ENCODE measurements around the gene LIPM.

The LIPM gene

DNA sequence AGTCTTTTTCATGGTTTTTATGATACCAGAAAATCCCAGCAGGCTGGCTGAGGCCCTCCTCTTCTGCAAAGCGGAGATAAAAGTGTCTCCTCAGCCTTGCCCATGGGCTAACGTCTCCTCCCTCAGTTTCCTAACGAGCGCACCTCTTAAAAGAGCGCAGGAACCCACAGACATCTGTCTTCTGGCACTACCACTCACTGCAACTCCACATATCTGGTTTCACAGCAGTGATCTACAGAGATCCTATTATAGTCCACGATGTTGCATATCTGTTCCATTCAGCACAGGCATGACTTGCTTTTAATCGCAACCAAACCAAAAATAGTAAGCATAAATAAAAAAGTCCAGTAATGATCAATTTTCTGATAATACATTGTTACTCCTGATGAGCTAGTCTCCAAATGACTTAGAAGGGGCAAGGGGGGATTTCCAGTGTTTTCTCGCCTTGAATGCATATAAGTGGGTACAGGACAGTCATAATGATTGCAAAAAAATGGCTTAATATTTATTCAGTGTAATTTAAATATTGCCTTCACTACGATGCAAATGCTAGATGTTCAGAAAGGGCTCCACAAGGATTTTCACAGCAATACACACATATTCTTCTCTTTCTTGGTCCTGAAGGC is 28.2 kb downstream of the LIPM start:
- no peak overlapping the region for H2BK120ac ChIP-seq (ENCODE audit: low read depth, low read length)
- no peak overlapping the region for H3K4me3 ChIP-seq (ENCODE audit: low read length)
- no peak overlapping the region for H4K8ac ChIP-seq (ENCODE audit: low read depth, low read length)
- no peak for DNase-seq
- no CpG with 5 or more reads among the region's 9 CpGs for WGBS (ENCODE audit: extremely low coverage, insufficient coverage, low lambda C conversion rate)
- H3K27me3 ChIP-seq (ENCODE audit: insufficient read depth, low read length, poor library complexity) = peaks cover 3% of the 10 kb centered on the region
- H3K56ac ChIP-seq (ENCODE audit: low read length) = no peak overlapping the region
- no peak overlapping the region for H3K4me2 ChIP-seq (ENCODE audit: low read length)
- H3K36me3 ChIP-seq (ENCODE audit: control insufficient read depth, insufficient read depth, low read length) = no peaks in the 10 kb centered on the region
- H3K4me1 ChIP-seq (ENCODE audit: control insufficient read depth, low read depth, low read length) = no peaks in the 10 kb centered on the region
- H3K18ac ChIP-seq (ENCODE audit: low read length) = no peak overlapping the region
- H3K9ac ChIP-seq (ENCODE audit: low read length) = no peak overlapping the region
- H2BK5ac ChIP-seq (ENCODE audit: low read length) = no peak overlapping the region
- no peak overlapping the region for H3K23ac ChIP-seq (ENCODE audit: low read length)
- no peak overlapping the region for H2AK5ac ChIP-seq (ENCODE audit: low read length)
- H3K4ac ChIP-seq (ENCODE audit: low read depth, low read length) = no peak overlapping the region
- no peaks in the 10 kb centered on the region for H3K79me2 ChIP-seq (ENCODE audit: control insufficient read depth, insufficient read depth, low read length)
- H2BK15ac ChIP-seq (replicated peaks; ENCODE audit: low read depth) = no peak overlapping the region
- no peak overlapping the region for H4K5ac ChIP-seq (ENCODE audit: low read length)
- no peaks in the 10 kb centered on the region for H3K79me1 ChIP-seq (ENCODE audit: low read length)
- H3K27ac ChIP-seq (ENCODE audit: low read depth, low read length) = no peak overlapping the region

DNA sequence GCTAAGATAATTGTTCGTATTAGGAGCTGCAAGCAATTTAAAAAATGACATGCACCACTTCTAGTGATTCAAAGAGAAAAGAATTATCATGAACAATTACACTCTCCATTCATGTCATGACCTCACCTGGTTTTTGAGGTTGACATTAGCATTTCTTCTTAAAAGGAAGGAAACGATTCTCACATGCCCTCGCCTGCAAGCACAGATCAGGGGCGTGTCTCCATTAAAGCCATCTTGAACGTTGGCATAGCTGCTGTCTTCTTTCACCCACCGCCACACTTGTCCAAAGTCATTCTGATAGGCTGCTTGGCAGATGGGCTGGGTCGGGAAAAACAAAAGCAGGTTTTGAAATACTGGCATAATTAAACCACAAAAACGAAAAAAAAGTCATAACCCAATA is 29.2 kb downstream of the LIPM start:
- Histone ChIP-seq H3K18ac (ENCODE audit: low read length) (no peak overlapping the region), H2BK15ac (replicated peaks; ENCODE audit: low read depth) (no peak overlapping the region), H3K27me3 (ENCODE audit: insufficient read depth, low read length, poor library complexity) (peaks cover 3% of the 10 kb centered on the region), H3K36me3 (ENCODE audit: control insufficient read depth, insufficient read depth, low read length) (no peaks in the 10 kb centered on the region), H2BK120ac (ENCODE audit: low read depth, low read length) (no peak overlapping the region), H3K4ac (ENCODE audit: low read depth, low read length) (no peak overlapping the region), H3K4me3 (ENCODE audit: low read length) (no peak overlapping the region), H3K56ac (ENCODE audit: low read length) (no peak overlapping the region), H4K8ac (ENCODE audit: low read depth, low read length) (no peak overlapping the region), H2AK5ac (ENCODE audit: low read length) (no peak overlapping the region), H3K9ac (ENCODE audit: low read length) (no peak overlapping the region), H3K27ac (ENCODE audit: low read depth, low read length) (no peak overlapping the region), H4K5ac (ENCODE audit: low read length) (no peak overlapping the region), H2BK5ac (ENCODE audit: low read length) (no peak overlapping the region), H3K79me2 (ENCODE audit: control insufficient read depth, insufficient read depth, low read length) (no peaks in the 10 kb centered on the region), H3K23ac (ENCODE audit: low read length) (no peak overlapping the region), H3K79me1 (ENCODE audit: low read length) (no peaks in the 10 kb centered on the region), H3K4me2 (ENCODE audit: low read length) (no peak overlapping the region), H3K4me1 (ENCODE audit: control insufficient read depth, low read depth, low read length) (no peaks in the 10 kb centered on the region)
- WGBS (ENCODE audit: extremely low coverage, insufficient coverage, low lambda C conversion rate) = no CpG with 5 or more reads among the region's 8 CpGs
- peak; percentile 4 for DNase-seq

DNA sequence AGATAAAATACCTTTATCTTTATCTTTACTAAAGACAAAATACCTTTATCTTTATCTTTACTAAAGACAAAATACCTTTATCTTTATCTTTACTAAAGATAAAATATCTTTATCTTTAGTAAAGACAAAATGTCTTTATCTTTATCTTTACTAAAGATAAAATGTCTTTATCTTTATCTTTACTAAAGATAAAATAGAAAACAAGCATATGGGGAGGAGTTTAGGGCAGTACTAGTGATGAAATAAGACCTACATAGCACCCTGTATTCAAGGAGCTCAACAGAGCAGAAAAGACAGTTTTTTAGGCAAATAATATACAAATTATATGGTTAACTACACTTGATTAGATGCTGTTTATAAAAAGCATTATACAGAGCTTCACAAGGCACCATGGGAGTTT is 29.8 kb downstream of the LIPM start:
- H3K27me3 ChIP-seq (ENCODE audit: insufficient read depth, low read length, poor library complexity) = peaks cover 3% of the 10 kb centered on the region
- no peak overlapping the region for H2BK15ac ChIP-seq (replicated peaks; ENCODE audit: low read depth)
- no peak overlapping the region for H2BK5ac ChIP-seq (ENCODE audit: low read length)
- H3K36me3 ChIP-seq (ENCODE audit: control insufficient read depth, insufficient read depth, low read length) = no peaks in the 10 kb centered on the region
- DNase-seq = peak; percentile 75
- no peak overlapping the region for H2AK5ac ChIP-seq (ENCODE audit: low read length)
- no peaks in the 10 kb centered on the region for H3K79me1 ChIP-seq (ENCODE audit: low read length)
- no peak overlapping the region for H3K4ac ChIP-seq (ENCODE audit: low read depth, low read length)
- no peak overlapping the region for H3K9ac ChIP-seq (ENCODE audit: low read length)
- H3K18ac ChIP-seq (ENCODE audit: low read length) = no peak overlapping the region
- no peak overlapping the region for H3K27ac ChIP-seq (ENCODE audit: low read depth, low read length)
- H3K56ac ChIP-seq (ENCODE audit: low read length) = no peak overlapping the region
- no peaks in the 10 kb centered on the region for H3K4me1 ChIP-seq (ENCODE audit: control insufficient read depth, low read depth, low read length)
- no peak overlapping the region for H3K4me2 ChIP-seq (ENCODE audit: low read length)
- no peak overlapping the region for H2BK120ac ChIP-seq (ENCODE audit: low read depth, low read length)
- no peak overlapping the region for H4K5ac ChIP-seq (ENCODE audit: low read length)
- no peak overlapping the region for H4K8ac ChIP-seq (ENCODE audit: low read depth, low read length)
- no peak overlapping the region for H3K4me3 ChIP-seq (ENCODE audit: low read length)
- H3K23ac ChIP-seq (ENCODE audit: low read length) = no peak overlapping the region
- no peaks in the 10 kb centered on the region for H3K79me2 ChIP-seq (ENCODE audit: control insufficient read depth, insufficient read depth, low read length)

DNA sequence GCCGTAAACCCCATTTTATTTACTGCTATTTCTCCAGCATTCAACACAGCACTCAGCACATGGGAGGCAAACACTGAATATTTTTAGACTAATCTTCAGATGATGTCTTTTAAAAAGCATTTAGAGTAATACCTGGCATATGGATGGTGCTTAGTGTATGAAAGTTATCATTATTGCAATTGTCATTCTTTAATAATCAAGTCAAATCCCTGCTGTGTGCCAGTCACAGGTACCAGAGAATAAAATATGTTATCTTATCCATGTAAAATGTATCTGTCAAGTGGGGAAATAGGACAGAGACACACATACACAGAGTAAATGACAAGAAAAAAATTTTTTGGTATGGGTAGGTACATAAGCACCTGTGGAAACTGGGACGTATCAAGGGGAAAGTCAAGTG is 30.6 kb downstream of the LIPM start:
- H3K36me3 ChIP-seq (ENCODE audit: control insufficient read depth, insufficient read depth, low read length) = no peaks in the 10 kb centered on the region
- no CpG with 5 or more reads among the region's 2 CpGs for whole genome bisulfite sequencing (ENCODE audit: extremely low coverage, insufficient coverage, low lambda C conversion rate)
- H3K18ac ChIP-seq (ENCODE audit: low read length) = no peak overlapping the region
- H3K4me1 ChIP-seq (ENCODE audit: control insufficient read depth, low read depth, low read length) = no peaks in the 10 kb centered on the region
- no peak overlapping the region for H3K4me3 ChIP-seq (ENCODE audit: low read length)
- no peak overlapping the region for H4K8ac ChIP-seq (ENCODE audit: low read depth, low read length)
- no peak overlapping the region for H3K4ac ChIP-seq (ENCODE audit: low read depth, low read length)
- H4K5ac ChIP-seq (ENCODE audit: low read length) = no peak overlapping the region
- H2BK15ac ChIP-seq (replicated peaks; ENCODE audit: low read depth) = no peak overlapping the region
- no peaks in the 10 kb centered on the region for H3K79me1 ChIP-seq (ENCODE audit: low read length)
- H3K79me2 ChIP-seq (ENCODE audit: control insufficient read depth, insufficient read depth, low read length) = no peaks in the 10 kb centered on the region
- H3K27ac ChIP-seq (ENCODE audit: low read depth, low read length) = no peak overlapping the region
- no peak overlapping the region for H2BK5ac ChIP-seq (ENCODE audit: low read length)
- H3K9ac ChIP-seq (ENCODE audit: low read length) = no peak overlapping the region
- H3K56ac ChIP-seq (ENCODE audit: low read length) = no peak overlapping the region
- H3K4me2 ChIP-seq (ENCODE audit: low read length) = no peak overlapping the region
- no peak overlapping the region for H2AK5ac ChIP-seq (ENCODE audit: low read length)
- no peak overlapping the region for H2BK120ac ChIP-seq (ENCODE audit: low read depth, low read length)
- DNase-seq = no peak
- H3K27me3 ChIP-seq (ENCODE audit: insufficient read depth, low read length, poor library complexity) = peaks cover 3% of the 10 kb centered on the region
- no peak overlapping the region for H3K23ac ChIP-seq (ENCODE audit: low read length)

DNA sequence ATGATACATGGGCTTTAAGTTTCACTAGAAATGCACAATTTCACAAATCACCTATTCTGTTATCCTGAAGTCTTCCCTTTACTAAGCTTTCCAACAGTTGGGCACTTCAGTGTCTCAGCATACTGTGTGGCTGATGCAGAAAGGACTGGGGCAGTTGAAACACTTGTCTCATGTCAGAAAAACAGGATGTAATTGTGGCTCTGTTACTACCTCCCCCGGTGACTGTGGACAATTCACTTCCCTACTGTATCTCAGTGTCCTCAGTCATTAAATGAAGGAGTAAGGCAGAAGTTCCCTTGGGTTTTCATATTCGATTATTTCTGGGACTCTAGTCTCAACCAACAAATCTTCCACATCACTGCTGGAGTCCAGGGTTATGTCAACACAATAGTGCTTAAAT is 31.2 kb downstream of the LIPM start:
- H3K9ac ChIP-seq (ENCODE audit: low read length) = no peak overlapping the region
- no peak overlapping the region for H3K4ac ChIP-seq (ENCODE audit: low read depth, low read length)
- no peak overlapping the region for H3K56ac ChIP-seq (ENCODE audit: low read length)
- H3K79me2 ChIP-seq (ENCODE audit: control insufficient read depth, insufficient read depth, low read length) = no peaks in the 10 kb centered on the region
- peaks cover 3% of the 10 kb centered on the region for H3K27me3 ChIP-seq (ENCODE audit: insufficient read depth, low read length, poor library complexity)
- no peaks in the 10 kb centered on the region for H3K4me1 ChIP-seq (ENCODE audit: control insufficient read depth, low read depth, low read length)
- H3K36me3 ChIP-seq (ENCODE audit: control insufficient read depth, insufficient read depth, low read length) = no peaks in the 10 kb centered on the region
- H3K4me2 ChIP-seq (ENCODE audit: low read length) = no peak overlapping the region
- no peak for DNase-seq
- H2AK5ac ChIP-seq (ENCODE audit: low read length) = no peak overlapping the region
- H2BK5ac ChIP-seq (ENCODE audit: low read length) = no peak overlapping the region
- no peak overlapping the region for H4K5ac ChIP-seq (ENCODE audit: low read length)
- H3K23ac ChIP-seq (ENCODE audit: low read length) = no peak overlapping the region
- no peaks in the 10 kb centered on the region for H3K79me1 ChIP-seq (ENCODE audit: low read length)
- no peak overlapping the region for H3K18ac ChIP-seq (ENCODE audit: low read length)
- no peak overlapping the region for H3K4me3 ChIP-seq (ENCODE audit: low read length)
- no CpG with 5 or more reads among the region's 2 CpGs for WGBS (ENCODE audit: extremely low coverage, insufficient coverage, low lambda C conversion rate)
- no peak overlapping the region for H2BK120ac ChIP-seq (ENCODE audit: low read depth, low read length)
- no peak overlapping the region for H3K27ac ChIP-seq (ENCODE audit: low read depth, low read length)
- no peak overlapping the region for H2BK15ac ChIP-seq (replicated peaks; ENCODE audit: low read depth)
- H4K8ac ChIP-seq (ENCODE audit: low read depth, low read length) = no peak overlapping the region
